Glomerular endothelial cell (primary cell): ENCODE measurements around the gene ADGRL2. TPM values are rescaled to one million over a fixed set of nuclear protein-coding genes. Genes with fewer than 3 reads are reported as not detected.

Source experiments
- DNase-seq: peaks from one replicate; pipeline ENCODE4 v3.0.0-alpha.2; 2011; ENCODE audit warnings: low read depth, low spot score; ENCODE audit errors: extremely low read depth
- total RNA-seq: library from RNA; depleted of rRNA; stranded (reverse); fragments of >200 nt; gene quantifications from 2 replicates; pipeline ENCODE4 v1.2.3, GENCODE V29; 2015

The ADGRL2 gene
- total RNA-seq, 1 donor from 2014 or later: 166 TPM

DNA sequence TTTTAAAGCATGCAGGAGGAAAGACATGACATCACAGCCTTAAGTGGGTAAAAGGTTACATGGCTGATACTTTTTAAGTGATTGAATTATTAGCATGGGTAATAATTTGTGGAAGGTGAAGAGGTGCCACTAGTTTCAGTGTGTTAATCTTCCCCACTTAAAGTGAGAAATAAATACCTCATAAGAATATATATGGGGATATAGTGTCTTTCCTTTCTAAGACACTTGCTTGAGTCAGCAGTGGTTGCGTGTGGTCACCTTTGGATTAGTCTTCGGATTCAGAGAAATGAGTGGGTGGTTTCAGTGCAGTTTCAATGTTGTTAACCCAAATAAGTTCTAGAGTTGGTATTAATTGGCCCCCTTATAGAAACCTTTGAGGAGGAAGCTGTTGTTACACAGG, 94.1 kb downstream of the ADGRL2 start:
- DNase-seq: no peak

GRCh38 chr1:81899214-81899821, 98.6 kb downstream of the ADGRL2 start:
- no peak for DNase-seq

DNA sequence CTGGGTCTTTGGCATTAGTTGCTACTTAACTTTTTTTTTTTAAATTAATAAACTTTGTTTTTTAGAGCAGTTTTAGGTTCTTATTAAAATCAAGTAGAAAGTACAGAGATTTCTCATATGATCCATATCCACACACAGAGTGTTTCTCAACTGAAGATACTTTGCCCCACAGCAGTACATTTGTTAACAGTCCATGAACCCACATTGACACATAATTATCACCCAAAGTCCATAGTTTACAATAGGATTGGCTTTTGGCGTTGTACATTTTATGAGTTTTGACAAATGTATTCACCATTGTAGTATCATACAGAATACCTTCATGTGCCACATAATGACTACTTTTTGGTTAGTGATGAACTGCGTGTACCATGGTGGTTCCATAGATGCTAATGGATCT, 106.8 kb downstream of the ADGRL2 start:
- DNase-seq: no peak

- no peak for DNase-seq
Measured at GRCh38 chr1:81912383-81912782, 111.6 kb downstream of the ADGRL2 start.

- no peak for DNase-seq
Measured at GRCh38 chr1:81915937-81916336, 115.2 kb downstream of the ADGRL2 start.

GRCh38 chr1:81920245-81920740, 119.6 kb downstream of the ADGRL2 start:
- no peak for DNase-seq

- DNase-seq: no peak
Measured at GRCh38 chr1:81920886-81921285, 120.2 kb downstream of the ADGRL2 start.

- DNase-seq: no peak
Measured at GRCh38 chr1:81921344-81921743, 120.6 kb downstream of the ADGRL2 start.

GRCh38 chr1:81921851-81922462, 121.2 kb downstream of the ADGRL2 start:
- no peak for DNase-seq

- no peak for DNase-seq
Measured at GRCh38 chr1:81922955-81923354, 122.2 kb downstream of the ADGRL2 start.

- DNase-seq: no peak
Measured at GRCh38 chr1:81929106-81929505, 128.4 kb downstream of the ADGRL2 start.

GRCh38 chr1:81936853-81937252, 136.1 kb downstream of the ADGRL2 start:
- DNase-seq: no peak

DNA sequence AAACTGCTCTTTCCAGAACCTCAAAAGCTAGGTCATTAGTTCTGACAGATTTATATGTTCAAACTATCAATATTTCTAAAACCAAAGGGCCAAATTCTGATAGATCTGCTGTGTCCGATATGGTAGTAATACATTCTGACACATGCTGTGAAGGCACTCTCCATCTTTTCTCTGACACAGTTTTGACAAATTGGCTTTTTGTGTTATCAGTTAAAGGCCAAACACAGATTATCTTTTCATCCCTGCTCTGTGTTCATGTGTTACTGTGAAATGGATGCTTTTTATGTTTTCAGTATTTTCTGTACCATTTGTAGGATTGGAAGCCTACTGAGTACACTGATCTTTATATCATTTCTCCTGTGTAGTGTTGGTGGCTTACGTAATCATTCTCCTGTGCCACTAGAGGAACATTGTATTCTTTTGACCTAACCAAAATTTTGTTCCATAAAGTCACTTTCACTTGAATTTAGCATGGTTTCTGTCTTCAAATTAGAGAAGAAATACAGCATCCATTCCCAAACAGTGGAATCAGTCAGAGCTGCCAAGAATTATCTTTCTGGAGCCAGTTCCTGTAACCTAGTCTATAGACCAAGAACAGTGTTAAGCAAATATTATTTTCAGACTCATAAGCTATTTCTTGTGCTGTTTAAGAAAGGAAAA, 137.2 kb downstream of the ADGRL2 start:
- no peak for DNase-seq

DNA sequence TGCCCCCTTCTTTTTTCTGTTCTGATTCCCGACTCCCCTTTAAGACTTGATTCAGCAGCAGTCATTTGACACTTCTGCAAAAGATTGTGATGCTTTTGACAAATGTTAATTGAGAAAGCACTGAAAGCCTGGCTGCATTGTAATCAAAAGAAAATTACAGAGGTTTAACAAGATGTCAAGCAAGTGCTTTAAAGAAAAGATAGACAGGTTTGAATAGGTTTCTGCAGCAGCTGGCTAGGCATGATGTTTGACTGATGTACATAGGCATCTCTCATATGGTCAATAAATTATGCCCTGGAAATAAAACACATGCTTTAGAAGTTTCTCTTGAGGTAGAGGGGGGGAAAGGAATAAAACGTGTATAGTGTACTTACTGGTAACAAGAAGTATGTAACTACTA, 147.8 kb downstream of the ADGRL2 start:
- no peak for DNase-seq

DNA sequence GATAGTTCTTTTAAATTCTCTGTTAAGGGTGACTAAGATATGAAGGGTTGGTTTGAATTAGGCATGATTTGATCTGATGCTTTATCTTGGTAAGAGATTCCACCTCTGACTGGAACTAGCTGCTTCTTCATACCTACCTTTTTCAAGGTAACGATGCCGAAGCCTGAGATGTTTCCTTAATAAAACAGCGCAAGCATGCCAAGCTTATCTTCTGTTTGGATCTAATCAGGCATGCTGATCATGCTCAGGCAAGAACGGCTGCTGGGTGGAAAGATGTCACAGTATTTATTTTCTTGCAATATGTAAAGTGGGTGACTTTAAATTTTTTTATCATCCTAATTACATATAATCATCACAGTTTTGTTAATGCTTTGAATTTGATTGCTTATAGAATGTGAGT, 148.7 kb downstream of the ADGRL2 start:
- no peak for DNase-seq

DNA sequence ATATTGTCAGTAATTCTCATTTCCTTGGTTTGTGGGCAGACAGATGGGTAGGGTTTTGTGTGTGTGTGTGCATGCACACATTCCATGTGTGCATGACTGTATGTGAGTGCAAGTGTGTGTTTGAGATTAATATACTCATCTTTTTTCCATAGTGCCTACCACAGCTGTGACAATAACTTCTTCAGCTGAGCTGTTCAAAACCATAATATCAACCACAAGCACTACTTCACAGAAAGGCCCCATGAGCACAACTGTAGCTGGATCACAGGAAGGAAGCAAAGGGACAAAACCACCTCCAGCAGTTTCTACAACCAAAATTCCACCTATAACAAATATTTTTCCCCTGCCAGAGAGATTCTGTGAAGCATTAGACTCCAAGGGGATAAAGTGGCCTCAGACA, 149.3 kb downstream of the ADGRL2 start:
- DNase-seq: no peak

DNA sequence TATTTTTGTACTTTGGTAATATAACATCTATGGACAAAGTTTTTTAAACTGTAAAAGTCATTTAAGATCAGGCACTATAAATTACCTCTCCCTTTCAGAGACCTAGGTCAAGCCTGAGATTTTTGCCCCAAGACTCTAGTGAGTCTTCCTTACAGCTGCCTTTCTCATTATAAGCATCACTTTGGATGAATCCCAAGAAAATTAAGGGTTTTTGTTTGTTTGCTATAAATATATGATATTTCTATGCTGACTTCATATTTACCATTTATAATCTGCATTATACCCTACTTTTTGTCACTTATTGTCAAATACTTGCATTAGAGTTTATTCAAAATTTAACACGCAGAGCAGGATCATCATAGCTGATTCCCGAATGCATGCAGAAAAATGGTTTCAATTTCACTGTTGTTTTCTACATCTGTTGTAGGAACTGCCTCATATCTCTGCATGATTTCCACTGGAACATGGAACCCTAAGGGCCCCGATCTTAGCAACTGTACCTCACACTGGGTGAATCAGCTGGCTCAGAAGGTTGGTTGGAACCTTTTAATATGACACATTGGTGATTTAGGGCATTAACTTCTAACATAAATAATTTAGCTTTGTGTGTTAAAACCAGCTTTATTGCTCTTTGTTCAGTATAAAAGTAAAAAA, 150.0 kb downstream of the ADGRL2 start:
- no peak for DNase-seq

DNA sequence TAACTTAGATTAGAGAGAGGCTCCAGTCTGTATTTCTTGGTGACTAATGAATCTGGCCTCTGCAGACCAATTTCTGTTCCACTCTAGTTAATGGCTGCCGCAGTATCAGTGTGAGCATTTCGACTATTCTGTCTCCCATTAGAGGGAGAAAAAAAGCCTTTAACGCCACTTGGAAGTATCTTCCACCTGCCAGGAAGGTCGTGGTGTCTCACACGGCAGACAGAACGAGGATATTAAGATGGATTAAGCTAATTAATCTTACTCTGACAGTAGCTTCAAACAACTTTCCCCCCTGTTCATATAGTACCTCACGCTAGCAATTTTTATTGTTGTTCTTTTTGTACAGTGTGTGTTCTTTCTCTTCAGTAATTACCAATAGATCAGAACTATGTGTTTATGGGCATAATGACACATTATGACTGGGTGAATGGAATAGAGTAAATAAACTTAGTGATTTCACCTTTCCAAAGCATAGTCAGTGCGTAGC, 153.8 kb downstream of the ADGRL2 start:
- DNase-seq: no peak

- no peak for DNase-seq
Measured at GRCh38 chr1:81967951-81968350, 167.2 kb downstream of the ADGRL2 start.

GRCh38 chr1:81970416-81970815, 169.7 kb downstream of the ADGRL2 start:
- DNase-seq: no peak

DNA sequence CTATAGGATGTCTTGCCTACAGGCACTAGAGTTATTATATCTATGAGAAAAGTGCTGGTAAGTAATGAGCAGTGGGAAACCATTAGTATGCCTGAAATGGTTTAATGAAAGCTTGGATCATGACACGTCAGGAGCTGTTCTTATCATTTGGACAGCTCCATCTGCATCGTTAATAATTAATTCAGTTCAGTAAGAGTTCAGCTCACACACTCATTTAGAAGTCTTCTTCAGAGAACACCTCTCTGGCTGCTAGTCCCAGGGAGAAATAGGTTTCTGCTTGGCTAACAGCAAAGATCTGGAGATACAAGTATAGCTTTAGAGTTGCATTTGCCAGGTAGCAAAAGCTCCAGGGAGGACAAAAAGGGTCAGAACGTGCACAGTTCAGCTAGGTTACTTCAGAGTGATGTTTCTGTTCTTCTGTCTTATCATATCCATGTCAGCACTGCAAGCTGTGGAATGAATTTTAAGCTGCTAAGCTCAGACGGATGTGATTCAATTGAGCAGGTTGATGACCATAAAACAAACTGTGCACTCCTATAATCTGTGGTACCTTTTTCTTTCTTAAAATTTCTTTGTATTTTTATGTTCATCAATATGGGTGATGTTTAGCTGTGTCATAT, 173.6 kb downstream of the ADGRL2 start:
- DNase-seq: no peak
